ENCODE results near the gene ALCAM. TPM values are rescaled to one million over a fixed set of nuclear protein-coding genes. Genes with fewer than 3 reads are reported as not detected.
A peak's percentile ranks its signal among the peaks of the same experiment; 100 is the strongest.

The ALCAM gene
- total RNA-seq, 1 donor, result 139 TPM

GRCh38 chr3:105466495-105467404 is 100.0 kb downstream of the ALCAM start:
- TF ChIP-seq CTCF (IDR thresholded peaks at IDR 0.05; ENCODE audit: insufficient read depth, low read depth, low read length), result no peak
- no peak overlapping the region for H3K4me3 ChIP-seq (ENCODE audit: low read depth, low read length)
- DNase-seq (ENCODE audit: low read depth), result peak; percentile 15

GRCh38 chr3:105470851-105471250 is 104.1 kb downstream of the ALCAM start:
- TF ChIP-seq CTCF (IDR thresholded peaks at IDR 0.05; ENCODE audit: insufficient read depth, low read depth, low read length), result no peak
- no peak for DNase-seq (ENCODE audit: low read depth)
- H3K4me3 ChIP-seq (ENCODE audit: low read depth, low read length), result no peak overlapping the region

- no peak for TF ChIP-seq CTCF (IDR thresholded peaks at IDR 0.05; ENCODE audit: insufficient read depth, low read depth, low read length)
- H3K4me3 ChIP-seq (ENCODE audit: low read depth, low read length), result no peak overlapping the region
- DNase-seq (ENCODE audit: low read depth), result peak; percentile 77
Observed at GRCh38 chr3:105473521-105474223, 107.0 kb downstream of the ALCAM start.

- no peak for DNase-seq (ENCODE audit: low read depth)
- TF ChIP-seq CTCF (IDR thresholded peaks at IDR 0.05; ENCODE audit: insufficient read depth, low read depth, low read length), result no peak
- H3K4me3 ChIP-seq (ENCODE audit: low read depth, low read length), result no peak overlapping the region
Observed at GRCh38 chr3:105480768-105481167, 114.1 kb downstream of the ALCAM start.

GRCh38 chr3:105483476-105483875 is 116.8 kb downstream of the ALCAM start:
- no peak overlapping the region for H3K4me3 ChIP-seq (ENCODE audit: low read depth, low read length)
- TF ChIP-seq CTCF (IDR thresholded peaks at IDR 0.05; ENCODE audit: insufficient read depth, low read depth, low read length), result no peak
- DNase-seq (ENCODE audit: low read depth), result peak; percentile 42

- peak; percentile 63 for DNase-seq (ENCODE audit: low read depth)
- TF ChIP-seq CTCF (IDR thresholded peaks at IDR 0.05; ENCODE audit: insufficient read depth, low read depth, low read length), result no peak
Observed at GRCh38 chr3:105490045-105490444, 123.3 kb downstream of the ALCAM start.

More at GRCh38 chr3:105490045-105490444, 123.3 kb downstream of the ALCAM start:
- no peak overlapping the region for H3K4me3 ChIP-seq (ENCODE audit: low read depth, low read length)
